Activated T-cell treated with anti-CD3 and anti-CD28 coated beads for 48 hours (primary cell): ENCODE measurements around the gene NRP2.

Experiments
- DNase-seq: peaks from one replicate; pipeline ENCODE4 v3.0.0-alpha.2; 2020; ENCODE audit warnings: low read depth

Gene NRP2

DNA sequence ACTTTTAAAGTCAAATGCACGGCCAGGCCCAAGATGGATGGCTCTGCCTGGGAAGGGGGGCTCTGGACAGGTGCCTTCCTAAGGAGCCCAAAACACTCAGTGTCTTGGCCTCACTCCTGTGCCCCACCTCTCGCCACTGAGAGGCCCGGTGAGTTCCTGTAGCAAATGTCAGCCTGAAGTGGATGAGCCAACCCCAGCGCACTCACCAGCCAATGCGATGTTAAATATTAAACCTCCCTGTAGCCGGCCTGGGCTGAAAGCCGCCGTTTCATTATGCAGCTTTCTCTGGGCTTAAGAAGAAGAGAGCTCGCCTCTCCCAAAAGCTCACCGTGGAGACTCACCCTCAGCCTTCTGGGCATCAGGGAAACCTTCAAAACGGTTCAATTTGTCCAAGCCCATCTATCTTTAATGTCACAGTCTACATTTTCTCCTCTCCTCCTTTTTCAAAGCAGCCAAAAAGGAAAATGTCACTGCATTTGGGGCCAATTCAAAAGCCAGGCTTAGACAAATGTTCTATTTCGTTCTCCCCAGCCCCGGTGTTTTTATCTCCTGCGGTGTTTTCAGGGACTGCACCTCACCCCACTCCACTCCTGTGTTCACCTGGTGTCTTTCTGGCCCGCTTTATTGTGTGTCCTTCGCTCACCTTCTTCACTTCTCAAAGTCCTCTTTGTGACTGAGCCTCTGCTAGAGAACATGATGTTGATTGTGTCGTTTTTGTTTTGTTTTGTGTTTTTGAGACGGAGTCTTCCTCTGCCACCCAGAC lies 124.0 kb downstream of the NRP2 start:
- no peak for DNase-seq

DNA sequence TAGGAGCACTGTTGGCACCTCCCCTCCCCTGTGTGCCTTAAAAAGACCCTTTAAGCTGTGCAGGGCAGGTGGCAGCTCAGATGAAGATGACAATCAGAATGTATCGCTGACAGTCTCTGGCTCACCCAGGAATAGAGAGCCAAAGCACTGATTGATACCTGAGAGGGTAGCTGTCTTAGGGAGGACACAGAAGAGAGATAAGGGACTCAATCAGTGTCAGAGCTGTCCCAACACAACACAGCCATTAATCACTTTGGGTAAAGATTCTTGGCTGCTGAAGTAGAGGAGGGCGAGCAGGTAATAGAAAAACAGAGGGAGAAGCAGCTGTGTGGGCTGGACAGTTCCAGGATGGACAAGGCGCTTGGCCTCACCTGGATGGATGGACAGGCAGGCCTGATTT lies 124.9 kb downstream of the NRP2 start:
- DNase-seq, result no peak

DNA sequence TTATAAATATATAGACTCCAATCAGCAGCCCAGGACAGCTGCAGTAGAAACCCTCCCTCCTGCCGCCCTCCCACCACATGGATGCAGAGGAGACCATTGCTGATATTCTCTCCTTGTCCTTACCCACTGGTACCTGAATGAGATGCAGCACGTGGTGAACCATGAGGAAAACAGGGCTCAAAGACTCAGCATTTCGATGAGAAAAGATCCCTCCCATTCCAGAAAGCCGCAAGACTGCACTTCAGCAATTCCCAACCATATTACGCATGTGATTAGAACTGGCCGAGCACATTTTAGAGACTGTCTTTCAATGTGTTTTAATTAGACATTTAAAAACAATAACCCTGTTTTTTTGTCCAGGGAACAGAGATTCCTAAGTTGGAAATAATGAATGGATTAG lies 125.5 kb downstream of the NRP2 start:
- DNase-seq, result no peak

DNA sequence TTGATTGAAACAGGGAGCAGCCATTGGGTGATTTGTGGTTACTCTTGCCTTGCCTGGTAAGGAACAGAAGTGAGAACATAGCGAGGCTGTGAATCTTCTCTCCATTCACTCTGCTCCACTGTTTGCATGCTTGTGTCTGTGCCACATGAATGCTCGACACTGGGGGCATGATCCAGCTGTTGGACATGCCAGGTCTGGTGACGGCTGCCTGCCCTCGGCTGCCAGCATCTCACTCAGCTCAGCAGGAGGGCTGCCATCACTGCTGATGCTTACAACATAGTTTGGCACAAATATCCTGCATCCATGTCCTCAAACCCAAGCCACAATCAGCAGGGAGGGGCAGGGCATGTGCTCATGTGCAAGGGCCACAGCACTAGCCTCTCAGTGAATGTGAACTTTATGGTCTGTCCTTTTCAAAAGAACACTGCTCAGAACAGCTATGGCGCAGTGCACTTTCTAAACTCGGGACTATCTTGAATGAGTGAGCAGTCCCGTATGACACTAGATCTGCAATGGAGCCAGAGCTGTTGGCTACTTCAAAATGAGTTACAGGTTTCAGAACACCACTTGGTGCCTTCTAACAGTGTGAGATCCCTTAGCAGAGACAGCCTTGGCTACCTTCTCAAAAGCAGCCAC lies 126.3 kb downstream of the NRP2 start:
- DNase-seq, result no peak

DNA sequence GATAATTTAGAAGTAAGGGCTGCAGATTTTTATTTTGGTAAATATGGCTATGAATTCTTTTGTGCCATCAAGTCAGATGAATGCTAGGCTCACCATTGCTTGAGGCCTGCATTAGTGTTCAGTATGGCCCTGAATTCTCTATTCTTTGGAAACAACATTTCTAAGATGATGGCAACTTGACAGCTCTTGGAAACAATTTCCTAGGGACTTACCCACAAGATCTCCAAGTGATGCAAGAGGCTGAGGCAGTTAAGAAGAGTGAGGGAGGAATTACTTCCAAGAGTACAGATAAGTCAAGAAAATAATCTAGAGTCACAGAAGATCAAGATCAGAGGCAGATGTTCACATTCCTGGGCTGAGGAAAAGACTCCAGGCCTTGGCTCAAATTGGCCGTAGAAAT lies 129.1 kb downstream of the NRP2 start:
- DNase-seq, result no peak

DNA sequence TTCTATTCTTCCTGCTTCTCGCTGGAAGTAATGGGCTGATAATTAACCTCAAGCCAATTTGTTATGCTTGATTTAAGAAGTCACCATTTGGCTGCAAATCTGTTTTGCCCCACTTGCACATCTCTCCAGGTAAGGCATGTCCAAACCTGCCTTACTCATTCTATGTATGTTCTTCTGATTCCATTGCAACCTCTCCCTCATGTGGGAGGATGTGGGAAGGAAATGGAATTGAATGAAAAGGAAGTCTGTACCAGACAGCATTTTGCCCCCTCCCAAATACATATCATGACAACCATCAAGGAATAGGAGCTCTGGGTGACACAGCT lies 131.7 kb downstream of the NRP2 start:
- no peak for DNase-seq

DNA sequence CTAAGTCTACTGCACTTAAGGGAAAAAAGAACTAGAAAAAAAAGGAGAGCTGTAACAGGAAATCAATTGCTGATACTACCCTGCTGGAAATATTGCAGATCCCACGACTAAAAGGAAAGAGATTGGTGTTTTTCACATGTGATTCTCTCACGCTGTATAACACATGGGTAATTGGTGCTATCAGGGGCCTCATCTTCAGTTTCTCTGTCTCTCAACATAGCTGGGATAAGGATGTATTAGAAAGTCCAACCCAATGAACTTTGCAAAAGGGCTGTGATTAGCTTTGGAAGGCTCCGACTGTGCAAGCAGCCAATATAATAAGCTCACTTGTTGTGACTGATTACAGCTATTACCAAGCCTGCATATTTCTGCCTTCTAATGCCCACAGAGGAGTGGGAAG lies 133.4 kb downstream of the NRP2 start:
- DNase-seq, result no peak

DNA sequence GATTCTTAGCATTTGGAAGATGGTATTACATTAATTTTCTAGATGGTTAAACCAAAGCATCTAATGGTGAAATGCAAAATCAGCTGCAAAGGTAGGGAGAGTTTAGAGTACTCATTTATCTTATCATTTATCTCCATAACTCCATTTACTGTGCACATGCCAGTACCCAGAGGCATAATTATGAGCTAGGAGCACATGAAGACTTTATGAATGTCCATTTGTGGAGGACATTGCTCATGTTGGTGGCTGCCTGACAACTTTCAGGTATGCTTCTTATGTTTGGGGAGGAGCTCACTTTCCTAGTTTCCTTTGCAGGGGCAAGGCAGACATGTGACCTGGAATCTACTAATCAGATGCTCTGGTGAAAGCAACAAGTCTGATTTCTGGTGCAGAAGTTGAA lies 134.0 kb downstream of the NRP2 start:
- DNase-seq, result no peak

DNA sequence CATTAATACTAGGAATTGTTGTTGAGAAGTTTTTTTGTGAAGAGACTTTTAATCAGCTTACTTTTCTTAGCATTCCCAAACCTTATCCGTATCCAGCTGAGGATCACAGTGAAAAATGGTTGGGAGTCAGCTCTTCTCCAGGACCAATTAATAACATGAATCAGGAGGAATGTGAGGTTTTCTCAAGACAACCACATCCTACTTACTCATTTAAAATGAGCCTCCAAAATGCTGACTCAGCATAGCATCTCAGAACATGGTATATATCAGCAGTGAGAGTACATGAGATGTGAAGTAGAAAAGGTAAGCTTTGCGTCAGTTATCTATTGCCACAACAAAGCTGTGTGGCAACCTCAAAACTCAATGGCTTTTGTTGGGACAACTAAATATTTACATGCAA lies 140.3 kb downstream of the NRP2 start:
- no peak for DNase-seq

DNA sequence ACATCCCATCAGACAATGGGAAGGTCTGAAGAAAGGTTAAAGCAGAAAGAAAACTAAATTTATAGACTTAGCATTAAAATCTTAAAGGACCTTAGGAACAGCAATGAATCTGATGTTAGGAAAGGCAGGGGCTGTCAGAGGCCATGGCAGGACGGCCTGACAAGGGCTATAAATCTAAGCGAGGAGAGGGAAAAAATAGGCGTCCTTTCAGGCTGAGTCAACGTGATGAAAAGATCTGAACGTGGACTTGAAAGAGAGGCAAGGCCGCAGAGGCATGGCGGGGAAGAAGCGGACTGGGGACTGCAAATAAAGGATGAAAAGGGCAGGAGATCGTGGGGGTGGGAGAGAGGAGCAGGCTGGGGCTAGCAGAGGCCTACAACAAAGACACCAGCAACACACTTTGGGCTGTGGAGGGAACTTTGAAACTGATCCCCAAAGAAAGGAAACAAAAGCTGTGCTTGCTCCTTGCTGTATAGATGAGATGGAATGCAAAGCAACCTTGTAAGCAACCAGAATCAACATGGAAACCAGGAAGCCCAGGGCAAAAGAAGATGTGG lies 145.6 kb downstream of the NRP2 start:
- no peak for DNase-seq

DNA sequence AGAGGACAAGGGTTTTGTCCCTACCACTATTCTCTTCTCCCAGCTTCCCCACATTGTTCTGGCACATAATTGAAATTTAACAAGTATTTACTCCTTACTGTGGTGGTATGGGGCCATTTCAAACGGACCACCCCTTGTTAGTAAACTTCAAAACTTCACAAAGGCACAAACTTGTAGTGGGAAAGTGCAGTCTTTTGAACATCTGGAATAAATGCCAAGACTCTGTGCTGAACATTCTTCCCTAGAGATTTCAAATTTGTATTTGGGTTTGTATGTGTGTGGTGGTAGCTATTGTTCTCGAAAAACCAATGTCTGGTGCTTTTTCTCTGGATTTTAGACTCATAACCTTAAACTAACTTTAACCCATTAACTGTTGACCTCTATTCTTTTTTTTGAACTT lies 151.6 kb downstream of the NRP2 start:
- DNase-seq, result no peak

DNA sequence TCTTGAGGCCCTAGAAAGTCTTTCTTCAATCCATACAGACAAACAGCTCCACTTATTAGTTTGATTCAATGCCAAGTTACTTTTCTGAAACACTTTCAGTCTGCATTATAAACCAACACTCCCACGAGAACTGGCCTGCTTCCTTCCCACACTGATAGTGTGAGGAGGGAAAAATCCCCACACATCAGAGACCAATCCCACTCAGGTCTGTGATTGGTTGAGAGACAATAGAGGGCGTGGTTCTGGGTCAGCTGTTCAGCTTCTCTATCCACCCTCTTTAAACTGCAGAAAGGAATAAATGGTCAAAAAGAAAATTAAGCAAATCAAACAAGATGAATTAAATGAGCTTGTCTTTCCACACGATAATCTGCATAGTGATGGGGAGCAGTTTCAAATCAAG lies 152.5 kb downstream of the NRP2 start:
- no peak for DNase-seq

DNA sequence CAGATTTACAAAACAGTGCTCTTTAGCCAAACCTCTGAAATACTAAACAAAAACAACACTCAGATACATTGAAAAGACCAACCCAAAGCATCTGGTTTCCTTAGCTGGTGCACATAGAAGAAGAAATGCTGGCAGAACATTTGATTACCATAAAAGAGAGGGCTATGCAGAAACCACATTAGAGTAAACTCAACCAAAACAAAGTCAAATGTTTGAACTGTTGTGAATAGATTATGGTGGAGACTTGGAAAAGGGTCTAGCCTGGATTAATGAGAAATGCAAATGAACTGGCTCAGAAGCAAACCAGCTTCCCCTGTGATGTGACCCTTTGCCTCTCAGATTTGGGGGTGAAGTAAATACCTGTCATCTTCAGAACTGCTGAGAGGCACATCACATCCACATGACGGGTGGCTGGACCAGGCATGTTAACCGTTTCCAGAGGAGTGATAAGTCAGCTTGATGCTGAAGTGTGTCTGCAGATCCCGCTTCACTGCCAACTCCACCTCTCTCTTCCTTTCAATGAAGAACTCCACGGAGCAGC lies 153.0 kb downstream of the NRP2 start:
- no peak for DNase-seq

DNA sequence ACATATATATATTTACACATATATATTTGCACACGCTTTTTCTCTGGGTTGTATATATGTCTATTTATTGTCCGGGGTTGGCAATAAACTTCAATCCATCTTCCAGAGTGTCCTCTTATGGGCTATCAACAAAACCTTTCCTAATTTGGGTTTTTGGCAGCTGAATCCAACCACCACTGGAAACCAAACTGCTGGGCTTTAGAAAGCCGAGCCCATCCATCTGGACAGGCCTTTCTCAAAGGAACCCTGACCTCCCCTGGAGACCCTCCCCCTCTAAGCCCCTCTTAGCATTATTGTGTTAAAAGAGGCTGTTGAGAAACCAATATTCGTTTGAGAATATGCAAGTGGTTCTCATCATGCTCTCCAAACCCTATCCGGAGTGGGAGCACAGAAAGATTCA lies 153.6 kb downstream of the NRP2 start:
- no peak for DNase-seq

DNA sequence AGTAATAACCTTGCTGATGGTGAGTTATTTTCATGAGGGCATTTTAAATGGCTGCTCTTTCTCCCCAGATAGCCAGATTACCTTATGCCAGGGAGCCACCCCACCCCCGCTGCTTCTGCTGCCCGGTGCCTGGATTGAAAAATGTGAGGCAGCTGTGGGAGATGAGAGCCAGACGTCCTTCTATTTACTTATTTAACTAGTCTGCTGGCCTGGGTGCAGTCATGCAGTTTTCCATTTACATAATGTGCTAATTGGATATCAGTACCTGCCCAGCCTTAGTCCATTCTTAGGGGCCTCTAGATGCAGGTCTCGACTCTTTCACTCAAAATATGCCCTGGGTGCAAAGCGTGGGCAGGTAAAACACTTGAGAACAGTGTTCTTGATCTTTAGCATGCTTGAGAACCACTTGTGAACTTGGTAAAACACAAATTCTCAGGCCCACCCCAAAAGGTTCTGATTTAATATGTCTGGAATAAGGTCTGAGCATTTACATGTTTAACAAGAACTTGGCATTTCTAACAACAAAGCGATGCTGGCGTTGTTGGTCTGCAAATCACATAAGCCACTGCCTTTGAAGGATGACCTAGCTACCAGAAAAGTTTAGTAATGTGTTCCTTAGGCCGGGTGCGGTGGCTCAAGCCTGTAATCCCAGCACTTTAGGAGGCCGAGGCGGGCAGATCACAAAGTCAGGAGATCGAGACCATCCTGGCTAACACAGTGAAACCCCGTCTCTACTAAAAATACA lies 154.3 kb downstream of the NRP2 start:
- no peak for DNase-seq

DNA sequence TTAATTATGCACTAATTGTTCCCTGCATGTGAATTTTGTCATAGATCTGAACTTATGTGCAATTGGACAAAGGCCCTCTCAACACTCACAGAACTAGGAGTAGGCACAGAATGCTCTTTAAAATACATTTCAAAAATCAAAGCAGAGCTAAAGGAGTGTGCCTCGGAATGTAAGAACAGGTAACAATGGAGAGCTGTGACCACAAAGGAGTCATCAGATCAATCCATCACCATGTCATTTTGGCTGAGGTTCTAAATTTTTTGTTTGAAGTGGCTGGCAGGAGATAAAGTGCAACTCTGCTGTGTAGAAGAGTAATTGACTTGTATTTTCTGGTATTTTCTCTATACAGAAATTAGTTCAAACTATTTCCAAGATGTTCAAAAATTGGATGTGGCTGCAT lies 155.4 kb downstream of the NRP2 start:
- no peak for DNase-seq

DNA sequence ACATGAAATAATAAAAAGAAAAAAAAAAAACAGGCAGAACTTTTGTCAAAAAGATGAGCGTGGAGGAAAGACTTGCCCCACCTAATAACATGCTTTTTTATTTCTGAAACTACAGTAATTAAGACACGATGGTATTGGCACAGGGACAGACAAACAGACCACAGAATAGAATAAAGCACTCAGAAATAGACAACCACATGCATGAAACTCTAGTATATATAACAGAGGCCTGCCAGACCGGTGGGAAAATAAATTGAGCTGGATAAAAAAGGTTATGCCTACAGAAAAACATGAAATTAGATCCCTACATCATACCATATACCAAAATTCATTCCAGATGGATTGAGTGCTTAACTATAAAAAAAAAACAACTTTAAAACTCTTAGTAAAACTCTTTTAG lies 163.1 kb downstream of the NRP2 start:
- no peak for DNase-seq
